Activated gamma-delta T cell (primary cell): ENCODE data around the gene MAPK10.
"Not testable (repeated sequence)": the region's sequence is repeated elsewhere in the genome, so short reads cannot be mapped to it uniquely, and the experiment has no call there.

Experiments
- DNase-seq: peaks from one replicate; lab custom pipeline; 2025; lab: John Stamatoyannopoulos, UW

MAPK10 gene

GRCh38 chr4:86338989-86339388, 20.9 kb downstream of the MAPK10 start:
- DNase-seq: no peak

GRCh38 chr4:86338521-86338920, 21.3 kb downstream of the MAPK10 start:
- no peak for DNase-seq

- DNase-seq: no peak
Observed at GRCh38 chr4:86334020-86334750, 25.7 kb downstream of the MAPK10 start.

GRCh38 chr4:86333236-86333635, 26.6 kb downstream of the MAPK10 start:
- no peak for DNase-seq

- no peak for DNase-seq
Observed at GRCh38 chr4:86330961-86331742, 28.7 kb downstream of the MAPK10 start.

- DNase-seq: not testable (repeated sequence)
Observed at GRCh38 chr4:86330411-86330810, 29.4 kb downstream of the MAPK10 start.

GRCh38 chr4:86329431-86329830, 30.4 kb downstream of the MAPK10 start:
- DNase-seq: no peak

GRCh38 chr4:86326400-86326799, 33.5 kb downstream of the MAPK10 start:
- no peak for DNase-seq

GRCh38 chr4:86319390-86319789, 40.5 kb downstream of the MAPK10 start:
- DNase-seq: no peak

GRCh38 chr4:86315579-86315978, 44.3 kb downstream of the MAPK10 start:
- DNase-seq: no peak

- DNase-seq: no peak
Observed at GRCh38 chr4:86313656-86314055, 46.2 kb downstream of the MAPK10 start.

- DNase-seq: no peak
Observed at GRCh38 chr4:86307432-86307831, 52.4 kb downstream of the MAPK10 start.

- DNase-seq: no peak
Observed at GRCh38 chr4:86306816-86307215, 53.0 kb downstream of the MAPK10 start.

GRCh38 chr4:86302830-86303229, 57.0 kb downstream of the MAPK10 start:
- no peak for DNase-seq

- no peak for DNase-seq
Observed at GRCh38 chr4:86302251-86302650, 57.6 kb downstream of the MAPK10 start.

- no peak for DNase-seq
Observed at GRCh38 chr4:86300516-86300915, 59.3 kb downstream of the MAPK10 start.

GRCh38 chr4:86296865-86297264, 63.0 kb downstream of the MAPK10 start:
- no peak for DNase-seq

- DNase-seq: no peak
Observed at GRCh38 chr4:86294883-86295282, 65.0 kb downstream of the MAPK10 start.

- DNase-seq: no peak
Observed at GRCh38 chr4:86291180-86291579, 68.7 kb downstream of the MAPK10 start.

- DNase-seq: no peak
Observed at GRCh38 chr4:86286726-86287125, 73.1 kb downstream of the MAPK10 start.

- DNase-seq: no peak
Observed at GRCh38 chr4:86283371-86283770, 76.5 kb downstream of the MAPK10 start.

GRCh38 chr4:86280246-86280645, 79.6 kb downstream of the MAPK10 start:
- no peak for DNase-seq

- DNase-seq: no peak
Observed at GRCh38 chr4:86279293-86279960, 80.4 kb downstream of the MAPK10 start.
